Measurements from ENCODE around the gene CEMP1. TPM values are rescaled to one million over a fixed set of nuclear protein-coding genes. Genes with fewer than 3 reads are reported as not detected.

The CEMP1 gene
- total and polyA plus RNA-seq, 10 of the 15 experiments (the other 5 are each of a cell fraction or from before 2014, with no cell fraction given): 0.05 to 8.2 (median 1.5) TPM; not detected in 5

DNA sequence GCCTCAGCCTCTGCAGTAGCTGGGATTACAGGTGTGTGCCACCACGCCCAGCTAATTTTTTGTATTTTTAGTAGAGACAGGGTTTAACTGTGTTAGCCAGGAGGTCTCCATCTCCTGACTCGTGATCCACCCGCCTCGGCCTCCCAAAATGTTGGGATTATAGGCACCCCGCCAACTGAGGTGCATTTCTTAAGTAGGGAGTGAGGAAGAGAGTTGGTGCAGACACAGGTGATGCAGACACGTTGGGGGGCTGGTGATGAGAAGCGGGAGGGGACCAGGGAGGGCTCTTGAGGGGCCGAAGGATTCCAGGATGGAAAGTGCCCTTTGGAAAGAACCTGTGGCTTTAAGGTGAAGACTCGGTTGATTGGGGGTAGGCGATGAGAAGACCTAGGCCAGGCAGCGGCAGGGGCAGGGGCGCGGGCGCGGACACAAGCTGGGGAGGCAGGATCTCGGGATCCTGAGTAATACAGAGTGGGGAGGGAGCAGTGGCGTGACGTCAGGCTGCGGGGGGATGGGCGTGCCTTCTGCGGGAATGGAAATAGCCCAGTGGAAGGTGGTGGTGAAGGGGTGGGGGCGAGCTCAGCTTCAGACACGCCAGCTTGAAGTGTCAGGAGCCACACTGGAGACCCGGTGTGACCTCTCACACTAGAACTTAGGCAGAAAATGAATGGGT lies 19.9 kb downstream of the CEMP1 start (continued):
- TF ChIP-seq, protein P1, sequence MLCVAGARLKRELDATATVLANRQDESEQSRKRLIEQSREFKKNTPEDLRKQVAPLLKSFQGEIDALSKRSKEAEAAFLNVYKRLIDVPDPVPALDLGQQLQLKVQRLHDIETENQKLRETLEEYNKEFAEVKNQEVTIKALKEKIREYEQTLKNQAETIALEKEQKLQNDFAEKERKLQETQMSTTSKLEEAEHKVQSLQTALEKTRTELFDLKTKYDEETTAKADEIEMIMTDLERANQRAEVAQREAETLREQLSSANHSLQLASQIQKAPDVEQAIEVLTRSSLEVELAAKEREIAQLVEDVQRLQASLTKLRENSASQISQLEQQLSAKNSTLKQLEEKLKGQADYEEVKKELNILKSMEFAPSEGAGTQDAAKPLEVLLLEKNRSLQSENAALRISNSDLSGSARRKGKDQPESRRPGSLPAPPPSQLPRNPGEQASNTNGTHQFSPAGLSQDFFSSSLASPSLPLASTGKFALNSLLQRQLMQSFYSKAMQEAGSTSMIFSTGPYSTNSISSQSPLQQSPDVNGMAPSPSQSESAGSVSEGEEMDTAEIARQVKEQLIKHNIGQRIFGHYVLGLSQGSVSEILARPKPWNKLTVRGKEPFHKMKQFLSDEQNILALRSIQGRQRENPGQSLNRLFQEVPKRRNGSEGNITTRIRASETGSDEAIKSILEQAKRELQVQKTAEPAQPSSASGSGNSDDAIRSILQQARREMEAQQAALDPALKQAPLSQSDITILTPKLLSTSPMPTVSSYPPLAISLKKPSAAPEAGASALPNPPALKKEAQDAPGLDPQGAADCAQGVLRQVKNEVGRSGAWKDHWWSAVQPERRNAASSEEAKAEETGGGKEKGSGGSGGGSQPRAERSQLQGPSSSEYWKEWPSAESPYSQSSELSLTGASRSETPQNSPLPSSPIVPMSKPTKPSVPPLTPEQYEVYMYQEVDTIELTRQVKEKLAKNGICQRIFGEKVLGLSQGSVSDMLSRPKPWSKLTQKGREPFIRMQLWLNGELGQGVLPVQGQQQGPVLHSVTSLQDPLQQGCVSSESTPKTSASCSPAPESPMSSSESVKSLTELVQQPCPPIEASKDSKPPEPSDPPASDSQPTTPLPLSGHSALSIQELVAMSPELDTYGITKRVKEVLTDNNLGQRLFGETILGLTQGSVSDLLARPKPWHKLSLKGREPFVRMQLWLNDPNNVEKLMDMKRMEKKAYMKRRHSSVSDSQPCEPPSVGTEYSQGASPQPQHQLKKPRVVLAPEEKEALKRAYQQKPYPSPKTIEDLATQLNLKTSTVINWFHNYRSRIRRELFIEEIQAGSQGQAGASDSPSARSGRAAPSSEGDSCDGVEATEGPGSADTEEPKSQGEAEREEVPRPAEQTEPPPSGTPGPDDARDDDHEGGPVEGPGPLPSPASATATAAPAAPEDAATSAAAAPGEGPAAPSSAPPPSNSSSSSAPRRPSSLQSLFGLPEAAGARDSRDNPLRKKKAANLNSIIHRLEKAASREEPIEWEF (IDR thresholded peaks at IDR 0.05; ENCODE audit: insufficient replicate concordance, low read depth, low read length): no peak
- TF ChIP-seq RUNX3 (IDR thresholded peaks at IDR 0.05; ENCODE audit: low read length) (no peak), RAD51 (IDR thresholded peaks at IDR 0.05) (no peak)

DNA sequence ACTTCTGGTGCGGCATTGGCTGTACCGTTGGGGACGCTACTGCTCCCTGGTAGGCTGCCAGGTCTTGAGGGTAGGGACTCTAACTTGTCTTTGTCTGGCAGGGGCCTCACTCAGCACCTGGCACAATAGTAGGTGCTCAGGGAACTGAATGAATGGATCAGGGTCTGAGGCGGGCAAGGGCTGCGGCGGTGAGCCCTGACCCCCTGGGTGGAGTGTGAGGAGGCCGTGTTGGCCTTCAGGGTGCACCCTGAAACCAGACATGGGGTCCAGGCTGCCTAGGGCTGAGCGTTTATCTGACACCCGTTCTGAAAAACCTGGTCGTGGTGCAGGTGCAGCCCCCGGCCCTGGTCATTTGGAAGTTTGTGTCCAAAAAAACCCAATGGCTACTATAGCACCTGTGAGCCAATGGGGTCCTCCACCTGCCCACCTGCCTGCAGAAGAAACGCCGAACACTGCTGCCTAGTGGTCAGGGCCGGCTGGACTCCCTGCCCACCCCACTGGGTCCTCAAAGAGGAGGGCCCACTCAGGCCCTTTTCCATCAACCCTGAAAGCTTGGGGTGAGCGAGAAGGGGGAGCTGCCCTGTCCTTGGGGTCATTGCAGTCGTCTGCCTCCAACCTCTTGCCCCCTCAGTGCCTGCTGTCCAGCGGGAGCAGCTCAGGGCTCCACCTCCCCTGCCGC lies 22.3 kb downstream of the CEMP1 start:
- Histone ChIP-seq H4K20me1 (ENCODE audit: control insufficient read depth, insufficient read depth) (no peaks in the 10 kb centered on the region), H3K9me3 (replicated peaks; ENCODE audit: control insufficient read depth, insufficient read depth, low read length) (no peaks in the 10 kb centered on the region), H3K4me2 (ENCODE audit: control insufficient read depth, insufficient read depth) (no peak overlapping the region), H3K27ac (ENCODE audit: control insufficient read depth, insufficient read depth) (no peak overlapping the region), H3K36me3 (ENCODE audit: control insufficient read depth in 2 of 2, insufficient read depth in 2 of 2, low read length in 1 of 2) (no peaks in the 10 kb centered on the region; a peak in 1 of 4 replicates), H2AFZ (ENCODE audit: control insufficient read depth, low read depth, low read length) (no peak overlapping the region), H3K4me1 (ENCODE audit: control insufficient read depth, insufficient read depth, low read length) (peaks cover 38% of the 10 kb centered on the region), H3K9ac (ENCODE audit: control insufficient read depth, insufficient read depth, low read length) (no peak overlapping the region), H3K79me2 (ENCODE audit: control insufficient read depth, insufficient read depth, low read length) (peaks cover under 1% of the 10 kb centered on the region), H3K27me3 (replicated peaks in 1 of 2; ENCODE audit: control insufficient read depth in 2 of 2, insufficient read depth in 2 of 2, low read length in 1 of 2) (no peaks in the 10 kb centered on the region), H3K4me3 (no peak overlapping the region)
- 82% methylated on average over 18 of the region's 18 CpGs for WGBS (ENCODE audit: insufficient coverage, insufficient replicate concordance, low lambda C conversion rate, missing lambda C conversion rate)
- BruUV-seq (replicated peaks): no TSS peak
- no peak for DNase-seq (ENCODE audit: low read depth, low spot score)
- ChIA-PET POLR2A (interaction anchor here (1.1 to 2.5 kb wide), 4 partner anchors 11 to 79 kb away, joined by 3 to 8 read pairs (median 4); partner anchors contain the start of genes AMDHD2 and TBC1D24), CTCF (interaction anchor here (0.6 to 2.5 kb wide), 5 partner anchors 36 to 359 kb away, joined by 3 to 7 read pairs (median 4); no protein-coding TSS in a partner anchor), RAD21 (ENCODE audit: unreplicated experiment) (interaction anchor here (1.2 to 2.3 kb wide), 2 partner anchors 8 to 78 kb away, joined by 3 to 11 read pairs; no protein-coding TSS in a partner anchor), SMC1A (ENCODE audit: uncharacterized antibody, unreplicated experiment) (interaction anchor here (0.8 to 1.4 kb wide), 2 partner anchors 21 to 39 kb away, joined by 3 read pairs; no protein-coding TSS in a partner anchor)
- in situ Hi-C loops (cut with MboI): loop anchor here (5.0 kb wide), 1 partner anchor 77 kb away; no protein-coding TSS in a partner anchor
- no peak for FAIRE-seq
- intact Hi-C loops (cut with micrococcal nuclease; ENCODE audit: unreplicated experiment): loop anchor here (5.0 to 10.0 kb wide), 2 partner anchors 42 to 244 kb away; partner anchors contain the start of gene RNPS1
- no peak for ATAC-seq
- TF ChIP-seq HDGF (IDR thresholded peaks at IDR 0.05) (no peak), SRF (IDR thresholded peaks at IDR 0.05; ENCODE audit: low read depth in 2 of 2, low read length in 2 of 2) (no peak), RELA (IDR thresholded peaks at IDR 0.05; ENCODE audit: borderline replicate concordance, partially characterized antibody) (no peak), RB1 (IDR thresholded peaks at IDR 0.05; ENCODE audit: borderline replicate concordance) (no peak), ZNF24 (IDR thresholded peaks at IDR 0.05) (no peak), GABPA (IDR thresholded peaks at IDR 0.05; ENCODE audit: low read depth) (no peak)
- TF ChIP-seq, protein P2, sequence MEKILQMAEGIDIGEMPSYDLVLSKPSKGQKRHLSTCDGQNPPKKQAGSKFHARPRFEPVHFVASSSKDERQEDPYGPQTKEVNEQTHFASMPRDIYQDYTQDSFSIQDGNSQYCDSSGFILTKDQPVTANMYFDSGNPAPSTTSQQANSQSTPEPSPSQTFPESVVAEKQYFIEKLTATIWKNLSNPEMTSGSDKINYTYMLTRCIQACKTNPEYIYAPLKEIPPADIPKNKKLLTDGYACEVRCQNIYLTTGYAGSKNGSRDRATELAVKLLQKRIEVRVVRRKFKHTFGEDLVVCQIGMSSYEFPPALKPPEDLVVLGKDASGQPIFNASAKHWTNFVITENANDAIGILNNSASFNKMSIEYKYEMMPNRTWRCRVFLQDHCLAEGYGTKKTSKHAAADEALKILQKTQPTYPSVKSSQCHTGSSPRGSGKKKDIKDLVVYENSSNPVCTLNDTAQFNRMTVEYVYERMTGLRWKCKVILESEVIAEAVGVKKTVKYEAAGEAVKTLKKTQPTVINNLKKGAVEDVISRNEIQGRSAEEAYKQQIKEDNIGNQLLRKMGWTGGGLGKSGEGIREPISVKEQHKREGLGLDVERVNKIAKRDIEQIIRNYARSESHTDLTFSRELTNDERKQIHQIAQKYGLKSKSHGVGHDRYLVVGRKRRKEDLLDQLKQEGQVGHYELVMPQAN (conservative IDR thresholded peaks at IDR 0.05): no peak
- TF ChIP-seq, protein P3, sequence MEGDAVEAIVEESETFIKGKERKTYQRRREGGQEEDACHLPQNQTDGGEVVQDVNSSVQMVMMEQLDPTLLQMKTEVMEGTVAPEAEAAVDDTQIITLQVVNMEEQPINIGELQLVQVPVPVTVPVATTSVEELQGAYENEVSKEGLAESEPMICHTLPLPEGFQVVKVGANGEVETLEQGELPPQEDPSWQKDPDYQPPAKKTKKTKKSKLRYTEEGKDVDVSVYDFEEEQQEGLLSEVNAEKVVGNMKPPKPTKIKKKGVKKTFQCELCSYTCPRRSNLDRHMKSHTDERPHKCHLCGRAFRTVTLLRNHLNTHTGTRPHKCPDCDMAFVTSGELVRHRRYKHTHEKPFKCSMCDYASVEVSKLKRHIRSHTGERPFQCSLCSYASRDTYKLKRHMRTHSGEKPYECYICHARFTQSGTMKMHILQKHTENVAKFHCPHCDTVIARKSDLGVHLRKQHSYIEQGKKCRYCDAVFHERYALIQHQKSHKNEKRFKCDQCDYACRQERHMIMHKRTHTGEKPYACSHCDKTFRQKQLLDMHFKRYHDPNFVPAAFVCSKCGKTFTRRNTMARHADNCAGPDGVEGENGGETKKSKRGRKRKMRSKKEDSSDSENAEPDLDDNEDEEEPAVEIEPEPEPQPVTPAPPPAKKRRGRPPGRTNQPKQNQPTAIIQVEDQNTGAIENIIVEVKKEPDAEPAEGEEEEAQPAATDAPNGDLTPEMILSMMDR (IDR thresholded peaks at IDR 0.05 in 2 of 3, conservative IDR thresholded peaks at IDR 0.05 in 1 of 3; ENCODE audit: control insufficient read depth in 2 of 3, extremely low read depth in 1 of 3, insufficient read depth in 1 of 3, low read depth in 3 of 3, low read length in 3 of 3): no peak
